ENCODE results near the gene FAM184B.

DNA sequence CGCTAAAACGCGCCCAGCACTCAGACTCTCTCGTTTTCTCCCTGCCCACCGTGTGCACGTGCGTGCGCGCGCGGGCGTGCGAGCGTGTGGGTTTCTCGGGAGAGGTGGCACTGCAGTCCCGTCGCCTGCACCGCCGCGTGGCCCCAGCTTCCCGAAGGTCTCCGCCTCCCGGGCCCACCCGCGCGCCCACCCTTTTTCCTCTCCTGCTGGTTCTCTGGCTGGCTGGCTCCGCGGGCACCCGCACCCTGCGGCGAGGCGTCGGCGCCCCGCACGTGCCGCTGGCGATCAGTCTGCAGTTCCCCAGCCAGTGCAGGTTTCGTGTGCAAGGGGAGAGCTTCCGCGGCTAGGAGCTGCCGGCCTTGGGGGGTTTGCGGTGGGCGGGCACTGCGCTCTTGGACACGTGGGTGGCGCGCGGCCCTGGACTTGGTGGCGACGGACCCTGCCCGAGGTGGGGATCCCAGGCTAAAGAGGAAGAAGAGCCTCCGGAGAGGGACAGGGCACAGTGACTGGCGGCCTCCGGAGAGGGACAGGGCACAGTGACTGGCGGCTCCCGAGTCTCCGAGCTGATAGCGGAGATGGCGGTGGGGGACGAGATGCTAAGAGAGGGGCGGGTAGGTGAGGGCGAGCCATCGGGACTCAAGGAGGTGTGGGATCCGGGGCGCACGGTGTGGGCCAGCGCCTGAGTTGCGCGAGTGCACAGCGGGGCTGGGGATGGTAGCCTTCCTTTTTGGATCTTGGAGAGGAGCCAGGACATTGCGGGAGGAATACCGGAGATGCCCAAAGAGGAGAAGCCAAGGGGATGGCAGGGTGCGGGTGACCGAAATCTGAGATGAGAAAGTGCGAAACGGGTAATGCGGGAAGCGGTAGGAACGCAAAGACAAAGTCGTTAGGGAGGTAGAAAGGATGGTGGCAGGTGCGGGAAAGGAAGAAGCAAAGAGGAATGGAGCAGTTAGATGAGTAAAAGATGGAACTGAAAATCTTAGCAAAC, at the start of gene FAM184B:
- TF ChIP-seq, protein P1, sequence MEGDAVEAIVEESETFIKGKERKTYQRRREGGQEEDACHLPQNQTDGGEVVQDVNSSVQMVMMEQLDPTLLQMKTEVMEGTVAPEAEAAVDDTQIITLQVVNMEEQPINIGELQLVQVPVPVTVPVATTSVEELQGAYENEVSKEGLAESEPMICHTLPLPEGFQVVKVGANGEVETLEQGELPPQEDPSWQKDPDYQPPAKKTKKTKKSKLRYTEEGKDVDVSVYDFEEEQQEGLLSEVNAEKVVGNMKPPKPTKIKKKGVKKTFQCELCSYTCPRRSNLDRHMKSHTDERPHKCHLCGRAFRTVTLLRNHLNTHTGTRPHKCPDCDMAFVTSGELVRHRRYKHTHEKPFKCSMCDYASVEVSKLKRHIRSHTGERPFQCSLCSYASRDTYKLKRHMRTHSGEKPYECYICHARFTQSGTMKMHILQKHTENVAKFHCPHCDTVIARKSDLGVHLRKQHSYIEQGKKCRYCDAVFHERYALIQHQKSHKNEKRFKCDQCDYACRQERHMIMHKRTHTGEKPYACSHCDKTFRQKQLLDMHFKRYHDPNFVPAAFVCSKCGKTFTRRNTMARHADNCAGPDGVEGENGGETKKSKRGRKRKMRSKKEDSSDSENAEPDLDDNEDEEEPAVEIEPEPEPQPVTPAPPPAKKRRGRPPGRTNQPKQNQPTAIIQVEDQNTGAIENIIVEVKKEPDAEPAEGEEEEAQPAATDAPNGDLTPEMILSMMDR (IDR thresholded peaks at IDR 0.05), result no peak
- TF ChIP-seq POLR2A (IDR thresholded peaks at IDR 0.05), result no peak
- TF ChIP-seq EP300 (IDR thresholded peaks at IDR 0.05; ENCODE audit: low read depth), result no peak
- TF ChIP-seq POLR2AphosphoS5 (IDR thresholded peaks at IDR 0.05), result no peak

All from transverse colon (tissue), 4 donors.